Left ventricle myocardium inferior (tissue), 1 donor: ENCODE results near the gene SRR. TPM values are rescaled to one million over a fixed set of nuclear protein-coding genes. Genes with fewer than 3 reads are reported as not detected.

ENCODE experiments used
- DNase-seq: peaks from one replicate; pipeline ENCODE4 v3.0.0-alpha.2; 2020
- H3K27ac ChIP-seq: fragments of 200-600 bp; replicated peaks from 2 replicates; pipeline ENCODE4 v1.8.0; 2021
- H3K27me3 ChIP-seq: fragments of 200-600 bp; 2 replicates; pipeline ENCODE4 v1.8.0; 2021; ENCODE audit warnings: low read depth
- H3K36me3 ChIP-seq: fragments of 200-600 bp; 2 replicates; pipeline ENCODE4 v1.8.0; 2021
- H3K4me1 ChIP-seq: fragments of 200-600 bp; 2 replicates; pipeline ENCODE4 v1.8.0; 2021
- H3K4me3 ChIP-seq: fragments of 200-600 bp; 2 replicates; pipeline ENCODE4 v1.8.0; 2021; ENCODE audit warnings: mild to moderate bottlenecking, moderate library complexity
- H3K9me3 ChIP-seq: fragments of 200-600 bp; replicated peaks from 2 replicates; pipeline ENCODE4 v1.8.0; 2021
- CTCF ChIP-seq: fragments of 200-600 bp; IDR thresholded peaks from 2 replicates; pipeline ENCODE4 v1.8.0; 2021; ENCODE audit warnings: antibody characterized with exemption, mild to moderate bottlenecking, borderline replicate concordance
- intact Hi-C: fragments of 100-400 bp; cut with micrococcal nuclease; formaldehyde crosslinking; loops from one replicate; pipeline ENCODE4 v1.11.0; 2022
- total RNA-seq: library from RNA; stranded (reverse); fragmentation: NEBNext Ultra II Directional; extraction: Animal tissue kit (Norgen Biotek cat#: 25700); gene quantifications from one replicate; pipeline ENCODE4 v1.2.1, GENCODE V29; 2021
- donor health status: DM: no; HTN: yes; CAD: no; lungs with severe emphysema.

SRR gene
- total RNA-seq, 1 donor from 2014 or later = 8.2 TPM

DNA sequence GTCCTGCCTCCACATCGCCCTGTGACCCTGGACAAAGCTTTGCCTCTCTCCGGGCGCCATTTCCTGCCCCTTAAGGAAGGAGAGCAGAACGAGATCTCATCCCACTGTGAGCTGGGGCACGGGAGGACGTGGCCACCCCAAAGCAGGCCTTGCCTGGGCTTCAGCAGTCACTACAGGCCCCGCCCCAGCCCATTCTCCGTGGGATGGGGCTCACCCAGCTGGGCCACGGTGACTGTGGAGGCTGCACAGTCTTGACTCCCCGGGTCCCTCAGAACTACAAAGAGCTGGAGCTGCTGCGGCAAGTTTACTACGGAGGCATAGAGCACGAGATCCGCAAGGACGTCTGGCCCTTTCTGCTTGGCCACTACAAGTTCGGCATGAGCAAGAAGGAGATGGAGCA, 68.9 kb downstream of the SRR start:
- Histone ChIP-seq H3K27me3 (no peaks in the 10 kb centered on the region), H3K27ac (no peak overlapping the region), H3K4me1 (peaks cover 25% of the 10 kb centered on the region), H3K9me3 (no peaks in the 10 kb centered on the region), H3K36me3 (peaks cover 63% of the 10 kb centered on the region), H3K4me3 (no peak overlapping the region)
- no peak for TF ChIP-seq CTCF
- intact Hi-C loops = no loop called here
- DNase-seq = no peak

DNA sequence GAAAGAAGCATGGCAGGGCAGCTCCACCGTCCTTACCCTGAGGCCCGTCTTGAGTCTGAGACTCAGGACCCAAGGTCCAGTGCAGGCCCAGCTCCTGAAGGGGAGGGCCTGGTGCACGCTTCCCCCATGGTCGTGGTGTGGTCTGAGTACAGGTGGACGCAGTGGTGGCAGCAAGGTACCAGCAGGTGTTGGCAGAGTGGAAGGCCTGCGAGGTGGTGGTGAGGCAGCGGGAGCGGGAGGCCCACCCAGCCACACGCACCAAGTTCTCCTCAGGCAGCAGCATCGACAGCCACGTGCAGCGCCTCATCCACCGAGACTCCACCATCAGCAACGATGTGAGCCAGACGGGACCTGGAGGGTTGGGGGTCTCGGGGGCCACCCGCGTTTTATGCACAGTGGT, 69.4 kb downstream of the SRR start:
- H3K36me3 ChIP-seq = peaks cover 68% of the 10 kb centered on the region
- no peaks in the 10 kb centered on the region for H3K27me3 ChIP-seq
- DNase-seq = no peak
- intact Hi-C loops = no loop called here
- TF ChIP-seq CTCF = no peak
- no peaks in the 10 kb centered on the region for H3K9me3 ChIP-seq
- H3K27ac ChIP-seq = no peak overlapping the region
- peaks cover 20% of the 10 kb centered on the region for H3K4me1 ChIP-seq
- no peak overlapping the region for H3K4me3 ChIP-seq

Other genes starting within 250 kb of the SRR start
- gene HIC1, start 248.8 kb upstream of the SRR start, total RNA-seq = 23.5 TPM
- gene SMG6, start 165 bp upstream of the SRR start, total RNA-seq = 22.1 TPM
- gene TSR1, start 32.5 kb downstream of the SRR start, total RNA-seq = 19.0 TPM
- gene SGSM2, start 33.6 kb downstream of the SRR start, total RNA-seq = 24.5 TPM
- gene MNT, start 97.1 kb downstream of the SRR start, total RNA-seq = 9.9 TPM
- gene METTL16, start 207.9 kb downstream of the SRR start, total RNA-seq = 20.8 TPM